ENCODE measurements around the gene NUP133. TPM values are rescaled to one million over a fixed set of nuclear protein-coding genes. Genes with fewer than 3 reads are reported as not detected.
A peak's percentile ranks its signal among the peaks of the same experiment; 100 is the strongest.

The NUP133 gene
- total RNA-seq, 6 donors from 2014 or later: 6.2 to 71.2 (median 28.3) TPM

DNA sequence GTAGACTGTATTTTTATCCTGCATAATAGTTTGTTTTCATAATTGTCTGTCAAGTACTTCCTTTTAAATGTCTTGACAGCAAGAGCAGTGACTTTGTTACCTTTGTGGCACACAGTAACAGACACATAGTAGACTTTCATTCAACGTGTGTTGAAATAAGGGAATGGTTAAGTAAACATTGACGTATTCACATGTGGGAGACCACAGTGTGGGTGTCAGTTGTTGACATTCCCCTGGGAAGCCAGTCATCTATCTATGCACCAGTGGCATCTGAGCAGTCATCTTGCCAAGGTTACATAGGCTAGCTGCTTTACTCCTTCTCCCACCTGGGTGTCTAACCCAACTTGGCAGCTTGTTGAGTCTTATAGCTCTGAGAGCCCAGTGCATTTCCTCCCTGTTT is 1.4 kb upstream of the NUP133 start:
- no peak for ATAC-seq (ENCODE audit: low FRiP score in 2 of 2)
- WGBS, 2 donors: 46 to 56% methylated on average over 2 of the region's 2 CpGs
- no peak for DNase-seq
- Histone ChIP-seq H3K27ac (no peak overlapping the region), H3K27me3 (no peaks in the 10 kb centered on the region), H3K36me3 (no peaks in the 10 kb centered on the region), H3K4me3 (no peak overlapping the region), H3K4me1 (peaks cover 8 to 24% (median 16%) of the 10 kb centered on the region in 4 donors), H3K9me3 (no peaks in the 10 kb centered on the region)
- TF ChIP-seq EP300 (IDR thresholded peaks at IDR 0.05) (no peak), POLR2A (IDR thresholded peaks at IDR 0.05) (no peak), POLR2AphosphoS5 (IDR thresholded peaks at IDR 0.05) (no peak)
- TF ChIP-seq, protein P1, sequence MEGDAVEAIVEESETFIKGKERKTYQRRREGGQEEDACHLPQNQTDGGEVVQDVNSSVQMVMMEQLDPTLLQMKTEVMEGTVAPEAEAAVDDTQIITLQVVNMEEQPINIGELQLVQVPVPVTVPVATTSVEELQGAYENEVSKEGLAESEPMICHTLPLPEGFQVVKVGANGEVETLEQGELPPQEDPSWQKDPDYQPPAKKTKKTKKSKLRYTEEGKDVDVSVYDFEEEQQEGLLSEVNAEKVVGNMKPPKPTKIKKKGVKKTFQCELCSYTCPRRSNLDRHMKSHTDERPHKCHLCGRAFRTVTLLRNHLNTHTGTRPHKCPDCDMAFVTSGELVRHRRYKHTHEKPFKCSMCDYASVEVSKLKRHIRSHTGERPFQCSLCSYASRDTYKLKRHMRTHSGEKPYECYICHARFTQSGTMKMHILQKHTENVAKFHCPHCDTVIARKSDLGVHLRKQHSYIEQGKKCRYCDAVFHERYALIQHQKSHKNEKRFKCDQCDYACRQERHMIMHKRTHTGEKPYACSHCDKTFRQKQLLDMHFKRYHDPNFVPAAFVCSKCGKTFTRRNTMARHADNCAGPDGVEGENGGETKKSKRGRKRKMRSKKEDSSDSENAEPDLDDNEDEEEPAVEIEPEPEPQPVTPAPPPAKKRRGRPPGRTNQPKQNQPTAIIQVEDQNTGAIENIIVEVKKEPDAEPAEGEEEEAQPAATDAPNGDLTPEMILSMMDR (IDR thresholded peaks at IDR 0.05): no peak

DNA sequence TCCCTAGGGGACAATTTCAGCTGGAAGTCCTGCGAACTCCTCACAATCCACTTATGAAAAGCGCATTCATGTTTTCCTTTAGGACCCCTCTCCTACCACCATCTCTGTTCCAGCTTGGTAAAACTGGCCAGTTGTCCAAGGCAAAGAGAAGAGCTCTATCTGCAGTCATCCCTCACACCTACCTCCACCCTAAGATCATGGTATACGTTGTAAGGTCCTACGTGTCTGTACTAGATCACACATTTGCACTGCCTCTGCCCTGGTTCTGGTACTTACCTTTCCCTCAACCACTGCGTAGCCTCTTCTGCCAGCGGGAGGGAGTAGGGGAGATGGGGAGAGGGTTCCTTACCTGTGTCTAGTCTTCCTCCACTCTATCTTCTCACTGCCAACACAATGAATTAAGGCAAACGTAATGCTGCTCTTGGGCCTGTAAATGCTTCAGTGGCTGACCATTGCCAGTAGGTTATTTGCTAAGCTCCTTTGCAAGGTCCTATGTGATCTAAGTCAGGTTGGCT is 739 bp upstream of the NUP133 start:
- H3K27me3 ChIP-seq: no peaks in the 10 kb centered on the region
- H3K27ac ChIP-seq: peak overlapping the region; percentile 92 to 94 (median 93)
- H3K4me3 ChIP-seq: peak overlapping the region in 3 of 4 donors; percentile 73 to 94 (median 74)
- H3K4me1 ChIP-seq: peaks cover 8 to 24% (median 16%) of the 10 kb centered on the region in 4 donors
- 74 to 91% methylated on average over 7 of the region's 7 CpGs for WGBS, 2 donors
- TF ChIP-seq, protein P1 (IDR thresholded peaks at IDR 0.05): no peak
- no peak for TF ChIP-seq EP300 (IDR thresholded peaks at IDR 0.05)
- no peak for TF ChIP-seq POLR2AphosphoS5 (IDR thresholded peaks at IDR 0.05)
- no peak for TF ChIP-seq POLR2A (IDR thresholded peaks at IDR 0.05)
- H3K36me3 ChIP-seq: no peaks in the 10 kb centered on the region
- ATAC-seq (ENCODE audit: low FRiP score in 2 of 2) (peak in 1 of 2 donors; percentile 16), DNase-seq (no peak)
- no peaks in the 10 kb centered on the region for H3K9me3 ChIP-seq

DNA sequence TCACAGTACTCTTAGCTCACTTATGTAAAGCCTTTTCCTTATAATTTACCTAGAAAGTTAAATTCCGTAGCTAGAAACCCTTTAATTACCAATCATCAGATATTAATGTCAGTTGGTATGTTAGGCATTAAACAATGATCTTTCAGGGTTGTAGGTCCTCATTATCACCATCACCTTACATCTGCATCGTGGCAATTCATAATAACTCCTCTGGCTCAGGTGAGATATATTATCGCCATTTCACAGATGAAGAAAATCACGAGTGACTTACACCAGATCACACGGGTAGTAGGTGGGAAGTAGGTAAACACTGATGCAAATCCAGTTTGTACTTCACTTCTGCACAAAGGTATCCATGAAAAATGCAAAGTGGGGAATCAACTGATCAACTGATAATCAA is 639 bp downstream of the NUP133 start:
- Histone ChIP-seq H3K27ac (peak overlapping the region; percentile 92 to 94 (median 93)), H3K27me3 (no peaks in the 10 kb centered on the region), H3K36me3 (peaks cover 0 to 7% (median 2%) of the 10 kb centered on the region in 4 donors), H3K4me1 (peaks cover 8 to 24% (median 16%) of the 10 kb centered on the region in 4 donors), H3K4me3 (peak overlapping the region; percentile 73 to 94 (median 81)), H3K9me3 (no peaks in the 10 kb centered on the region)
- ATAC-seq (ENCODE audit: low FRiP score in 2 of 2) (no peak), DNase-seq (no peak)
- TF ChIP-seq POLR2AphosphoS5 (IDR thresholded peaks at IDR 0.05) (no peak), EP300 (IDR thresholded peaks at IDR 0.05) (no peak), POLR2A (IDR thresholded peaks at IDR 0.05) (no peak)
- TF ChIP-seq, protein P1 (IDR thresholded peaks at IDR 0.05): no peak
- WGBS, 2 donors: 4 to 7% methylated on average over 5 of the region's 5 CpGs

DNA sequence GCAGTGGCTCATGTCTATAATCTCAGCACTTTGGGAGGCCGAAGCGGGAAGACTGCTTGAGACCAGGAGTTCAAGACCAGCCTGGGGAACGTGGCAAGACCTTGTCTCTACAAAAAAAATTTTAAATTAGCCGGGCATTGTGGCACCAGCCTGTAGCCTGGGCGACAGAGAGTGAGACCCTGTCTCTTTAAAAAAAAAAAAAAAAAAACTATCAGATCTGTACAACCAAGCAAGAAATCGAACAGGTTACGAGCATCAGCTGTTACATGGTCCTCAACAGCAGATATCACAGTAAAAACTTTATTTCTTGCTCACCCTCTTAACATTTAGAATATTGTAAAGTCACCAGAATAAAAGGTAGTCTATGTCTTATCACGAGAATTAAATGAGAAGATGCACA is 1.5 kb downstream of the NUP133 start:
- no peak overlapping the region for H3K27ac ChIP-seq
- no peak overlapping the region for H3K4me3 ChIP-seq
- peaks cover 0 to 9% (median 4%) of the 10 kb centered on the region in 4 donors for H3K36me3 ChIP-seq
- WGBS, 2 donors: 88 to 90% methylated on average over 8 of the region's 8 CpGs
- no peaks in the 10 kb centered on the region for H3K27me3 ChIP-seq
- H3K9me3 ChIP-seq: no peaks in the 10 kb centered on the region
- DNase-seq: no peak
- peaks cover 8 to 24% (median 16%) of the 10 kb centered on the region in 4 donors for H3K4me1 ChIP-seq
- TF ChIP-seq POLR2A (IDR thresholded peaks at IDR 0.05) (no peak), POLR2AphosphoS5 (IDR thresholded peaks at IDR 0.05) (no peak), EP300 (IDR thresholded peaks at IDR 0.05) (no peak)
- TF ChIP-seq, protein P1 (IDR thresholded peaks at IDR 0.05): no peak
- no peak for ATAC-seq (ENCODE audit: low FRiP score in 2 of 2)

DNA sequence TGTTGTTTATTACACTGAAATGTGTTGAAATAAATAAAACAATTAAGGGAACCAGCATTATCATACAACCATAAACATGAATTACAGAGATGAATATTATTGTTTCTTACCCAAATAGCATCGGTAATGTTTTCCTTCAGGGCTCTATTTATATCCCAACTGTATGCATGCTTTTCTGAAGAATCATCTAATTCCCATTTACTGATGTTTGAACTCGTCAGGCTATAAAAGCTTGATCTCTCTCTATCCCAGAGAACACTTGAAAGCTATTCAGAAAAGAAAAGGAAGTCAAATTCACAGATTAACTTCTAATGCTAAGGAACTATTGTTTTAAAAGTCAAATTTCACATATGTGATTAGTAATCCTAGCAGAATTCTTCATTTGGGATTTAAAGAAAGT is 12.4 kb downstream of the NUP133 start:
- Histone ChIP-seq H3K9me3 (no peaks in the 10 kb centered on the region), H3K4me1 (no peaks in the 10 kb centered on the region), H3K36me3 (peaks cover 23 to 97% (median 64%) of the 10 kb centered on the region in 4 donors), H3K27me3 (no peaks in the 10 kb centered on the region), H3K4me3 (no peak overlapping the region), H3K27ac (no peak overlapping the region)
- 91 to 97% methylated on average over 2 of the region's 2 CpGs for WGBS, 2 donors
- ATAC-seq (ENCODE audit: low FRiP score in 2 of 2) (no peak), DNase-seq (no peak)
- TF ChIP-seq, protein P1 (IDR thresholded peaks at IDR 0.05): no peak
- no peak for TF ChIP-seq EP300 (IDR thresholded peaks at IDR 0.05)
- no peak for TF ChIP-seq POLR2A (IDR thresholded peaks at IDR 0.05)
- no peak for TF ChIP-seq POLR2AphosphoS5 (IDR thresholded peaks at IDR 0.05)
